Measurements from ENCODE around the gene OLFML2B. TPM values are rescaled to one million over a fixed set of nuclear protein-coding genes. Genes with fewer than 3 reads are reported as not detected.
A peak's percentile ranks its signal among the peaks of the same experiment; 100 is the strongest.

The OLFML2B gene
- total RNA-seq (2021) (0.50 TPM in 1 of 2 replicates, not detected in the other), Bru-seq, nascent RNA (percentile 13 among the genes with signal in this experiment), BruChase-seq, experiment 1, labeled RNA remaining after a 2-hour chase (percentile 16 among the genes with signal in this experiment), BruChase-seq, experiment 2, labeled RNA remaining after a 6-hour chase (percentile 12 among the genes with signal in this experiment)
- long read RNA-seq = 0 reads

GRCh38 chr1:162023547-162024501, at the start of gene OLFML2B:
OLFML2B (minus strand) TSS chr1:162023869; CDS start chr1:162023430, 439 bp downstream.
- H3K9me2 ChIP-seq (ENCODE audit: insufficient read depth) = no peaks in the 10 kb centered on the region
- no peaks in the 10 kb centered on the region for H4K20me1 ChIP-seq (ENCODE audit: insufficient read depth)
- DNase-seq = peak; percentile 61 to 65
- peak within 1 kb of the TSS; percentile 67 for H3K4me3 ChIP-seq
- H3K36me3 ChIP-seq (ENCODE audit: low read depth) = no peaks in the 10 kb centered on the region
- H3K4me1 ChIP-seq (replicated peaks; ENCODE audit: insufficient read depth) = peaks cover 6% of the 10 kb centered on the region
- peaks cover 10% of the 10 kb centered on the region; the same call in 1 of the 2 replicates for H3K27me3 ChIP-seq (ENCODE audit: insufficient read depth, low read depth)
- intact Hi-C loops (cut with micrococcal nuclease; ENCODE audit: unreplicated experiment) = loop anchor here (5.0 kb wide), 1 partner anchor 232 kb away; no protein-coding TSS in a partner anchor
- ChIA-PET POLR2A (ENCODE audit: unreplicated experiment) (interaction anchor here (1.2 kb wide), 1 partner anchor 231 kb away, joined by 3 read pairs; no protein-coding TSS in a partner anchor), CTCF (interaction anchor here (0.5 to 1.3 kb wide), 3 partner anchors 13 to 296 kb away, joined by 4 to 6 read pairs (median 5); no protein-coding TSS in a partner anchor)
- no peak within 1 kb of the TSS for H3K27ac ChIP-seq
- H2AFZ ChIP-seq = peak within 1 kb of the TSS; percentile 96
- 0 out of 2 replicates have a peak, but pooled peaks cover 6% of the 10 kb centered on the region for H3K9me3 ChIP-seq (ENCODE audit: insufficient read depth, low read depth)
- TF ChIP-seq EZH2 (IDR thresholded peaks at IDR 0.05; ENCODE audit: low read depth) = no peak
- peak; percentile 44; the same call in 1 of the 2 replicates for TF ChIP-seq CTCF (conservative IDR thresholded peaks at IDR 0.05)
- H3F3A ChIP-seq (ENCODE audit: insufficient read depth, low read depth) = peaks cover 7% of the 10 kb centered on the region; the same call in 1 of the 2 replicates
- H3K79me2 ChIP-seq (ENCODE audit: low read depth) = no peaks in the 10 kb centered on the region
- peak within 1 kb of the TSS; percentile 92 for H3K4me2 ChIP-seq
- no TSS peak for BruUV-seq (replicated peaks)

GRCh38 chr1:162072740-162073139, 49.1 kb upstream of the OLFML2B start:
- TF ChIP-seq EZH2 (IDR thresholded peaks at IDR 0.05; ENCODE audit: low read depth) = no peak
- no peak for TF ChIP-seq CTCF (conservative IDR thresholded peaks at IDR 0.05)
- POLR2A ChIA-PET (ENCODE audit: unreplicated experiment) = no interaction called here
- no peaks in the 10 kb centered on the region for H3K9me2 ChIP-seq (ENCODE audit: insufficient read depth)
- peaks cover 27% of the 10 kb centered on the region for H3F3A ChIP-seq (ENCODE audit: insufficient read depth, low read depth)
- H3K36me3 ChIP-seq (ENCODE audit: low read depth) = peaks cover 25% of the 10 kb centered on the region
- H3K4me1 ChIP-seq (replicated peaks; ENCODE audit: insufficient read depth) = peaks cover 76% of the 10 kb centered on the region
- H3K79me2 ChIP-seq (ENCODE audit: low read depth) = peaks cover 88% of the 10 kb centered on the region
- no peaks in the 10 kb centered on the region for H3K27me3 ChIP-seq (ENCODE audit: insufficient read depth, low read depth)
- H3K4me2 ChIP-seq = peak overlapping the region; percentile 92
- no peak overlapping the region for H3K27ac ChIP-seq
- no TSS peak for BruUV-seq (replicated peaks)
- no peak overlapping the region for H2AFZ ChIP-seq
- peaks cover 17% of the 10 kb centered on the region; the same call in 1 of the 2 replicates for H4K20me1 ChIP-seq (ENCODE audit: insufficient read depth)
- intact Hi-C loops (cut with micrococcal nuclease; ENCODE audit: unreplicated experiment) = no loop called here
- no peak for DNase-seq
- peaks cover 14% of the 10 kb centered on the region; the same call in 1 of the 2 replicates for H3K9me3 ChIP-seq (ENCODE audit: insufficient read depth, low read depth)
- H3K4me3 ChIP-seq = peak overlapping the region; percentile 67; the same call in 1 of the 2 replicates
- CTCF ChIA-PET = no interaction called here

- H3K9me2 ChIP-seq (ENCODE audit: insufficient read depth) = no peaks in the 10 kb centered on the region
- intact Hi-C loops (cut with micrococcal nuclease; ENCODE audit: unreplicated experiment) = no loop called here
- H3K4me3 ChIP-seq = peak overlapping the region; percentile 67
- H4K20me1 ChIP-seq (ENCODE audit: insufficient read depth) = peaks cover 17% of the 10 kb centered on the region; the same call in 1 of the 2 replicates
- peaks cover 64% of the 10 kb centered on the region for H3K4me1 ChIP-seq (replicated peaks; ENCODE audit: insufficient read depth)
- peaks cover 21% of the 10 kb centered on the region for H3F3A ChIP-seq (ENCODE audit: insufficient read depth, low read depth)
- peaks cover 69% of the 10 kb centered on the region for H3K79me2 ChIP-seq (ENCODE audit: low read depth)
- no peaks in the 10 kb centered on the region for H3K27me3 ChIP-seq (ENCODE audit: insufficient read depth, low read depth)
- no peak for DNase-seq
- H2AFZ ChIP-seq = peak overlapping the region; percentile 64
- ChIA-PET POLR2A (ENCODE audit: unreplicated experiment) (interaction anchor here (0.6 to 0.7 kb wide), 3 partner anchors 62 to 276 kb away, joined by 3 to 9 read pairs (median 7); no protein-coding TSS in a partner anchor), CTCF (interaction anchor here (0.5 kb wide), 1 partner anchor 34 kb away, joined by 10 read pairs; no protein-coding TSS in a partner anchor)
- H3K36me3 ChIP-seq (ENCODE audit: low read depth) = peaks cover 25% of the 10 kb centered on the region
- peaks cover 14% of the 10 kb centered on the region; the same call in 1 of the 2 replicates for H3K9me3 ChIP-seq (ENCODE audit: insufficient read depth, low read depth)
- H3K4me2 ChIP-seq = peak overlapping the region; percentile 92
- 0 out of 2 replicates have a peak overlapping the region, but pooled peaks have one; percentile 2 for H3K27ac ChIP-seq
- no peak for TF ChIP-seq CTCF (conservative IDR thresholded peaks at IDR 0.05)
- TF ChIP-seq EZH2 (IDR thresholded peaks at IDR 0.05; ENCODE audit: low read depth) = no peak
- TSS peak; percentile 50 for BruUV-seq (replicated peaks)
Observed at GRCh38 chr1:162070825-162071224, 47.2 kb upstream of the OLFML2B start.

Data from PC-9 (cell line).